HL-60 (cell line): ENCODE measurements around the gene LRMDA.

Experiments used
- POLR2AphosphoS5 ChIP-seq: IDR thresholded peaks from 2 replicates; pipeline ENCODE4 v1.6.1; 2012; ENCODE audit warnings: low read depth
- REST ChIP-seq: IDR thresholded peaks from 2 replicates; pipeline ENCODE4 v1.6.1; 2012; ENCODE audit warnings: low read depth; ENCODE audit not compliant: insufficient replicate concordance
- SPI1 ChIP-seq: IDR thresholded peaks from 2 replicates; pipeline ENCODE4 v1.6.1; 2012; ENCODE audit warnings: low read depth, mild to moderate bottlenecking, borderline replicate concordance
- TF ChIP-seq, protein P1 (sequence below): IDR thresholded peaks from one replicate; pipeline ENCODE4 v1.5.1; 2011; ENCODE audit warnings: low read length, control low read depth, inconsistent platforms; ENCODE audit not compliant: insufficient read depth

DNA sequence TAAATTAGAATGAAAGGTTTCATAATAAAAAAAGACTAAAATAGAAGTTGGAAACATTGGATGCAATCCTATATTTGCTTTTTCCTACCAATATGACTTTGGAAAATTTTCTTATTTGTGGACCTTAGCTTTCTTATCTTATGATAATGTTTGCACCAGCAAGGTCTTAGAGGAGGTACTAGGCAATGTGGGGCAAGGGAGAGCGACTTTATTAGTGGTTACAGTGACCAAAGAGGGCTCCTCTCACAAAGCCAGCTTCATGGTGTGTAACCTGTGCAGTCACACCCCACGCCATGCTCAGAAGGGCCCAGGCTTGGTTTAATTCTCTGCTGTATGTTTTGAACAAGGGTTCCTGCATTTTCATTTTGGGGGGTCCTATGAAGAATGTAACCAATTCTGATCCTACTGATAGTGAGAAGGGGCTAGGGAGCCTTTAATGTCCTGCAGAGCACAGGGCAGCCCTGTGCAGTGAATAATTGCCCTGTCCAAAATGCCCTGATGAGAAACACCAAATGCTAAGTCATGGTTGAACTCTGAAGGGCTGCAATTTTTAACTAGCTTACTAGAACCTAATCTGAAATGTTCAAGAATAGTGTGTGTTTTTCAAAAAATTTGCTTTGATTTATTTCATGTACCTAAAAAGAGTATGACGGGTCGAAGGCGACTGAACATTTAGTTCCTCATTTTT is 1047.8 kb downstream of the LRMDA start:
- TF ChIP-seq POLR2AphosphoS5 (no peak), SPI1 (no peak), REST (no peak)
- TF ChIP-seq, protein P1, sequence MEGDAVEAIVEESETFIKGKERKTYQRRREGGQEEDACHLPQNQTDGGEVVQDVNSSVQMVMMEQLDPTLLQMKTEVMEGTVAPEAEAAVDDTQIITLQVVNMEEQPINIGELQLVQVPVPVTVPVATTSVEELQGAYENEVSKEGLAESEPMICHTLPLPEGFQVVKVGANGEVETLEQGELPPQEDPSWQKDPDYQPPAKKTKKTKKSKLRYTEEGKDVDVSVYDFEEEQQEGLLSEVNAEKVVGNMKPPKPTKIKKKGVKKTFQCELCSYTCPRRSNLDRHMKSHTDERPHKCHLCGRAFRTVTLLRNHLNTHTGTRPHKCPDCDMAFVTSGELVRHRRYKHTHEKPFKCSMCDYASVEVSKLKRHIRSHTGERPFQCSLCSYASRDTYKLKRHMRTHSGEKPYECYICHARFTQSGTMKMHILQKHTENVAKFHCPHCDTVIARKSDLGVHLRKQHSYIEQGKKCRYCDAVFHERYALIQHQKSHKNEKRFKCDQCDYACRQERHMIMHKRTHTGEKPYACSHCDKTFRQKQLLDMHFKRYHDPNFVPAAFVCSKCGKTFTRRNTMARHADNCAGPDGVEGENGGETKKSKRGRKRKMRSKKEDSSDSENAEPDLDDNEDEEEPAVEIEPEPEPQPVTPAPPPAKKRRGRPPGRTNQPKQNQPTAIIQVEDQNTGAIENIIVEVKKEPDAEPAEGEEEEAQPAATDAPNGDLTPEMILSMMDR: no peak
